Measurements from ENCODE around the gene RHNO1.

GRCh38 chr12:2900642-2901041, 23.6 kb downstream of the RHNO1 start:
- no peak for TF ChIP-seq CTCF (IDR thresholded peaks at IDR 0.05)
- no peak for TF ChIP-seq POLR2A (IDR thresholded peaks at IDR 0.05)
